ENCODE results near the gene TUBB6. TPM values are rescaled to one million over a fixed set of nuclear protein-coding genes. Genes with fewer than 3 reads are reported as not detected.

The TUBB6 gene
- total RNA-seq, 1 experiment from 2014 or later = 240 TPM

- Mint-ChIP-seq H3K4me3 (no peak overlapping the region), H3K27ac (no peak overlapping the region), H3K9me3 (no peaks in the 10 kb centered on the region), H3K27me3 (ENCODE audit: low read depth) (no peaks in the 10 kb centered on the region), H3K36me3 (peaks cover 71% of the 10 kb centered on the region), H3K4me1 (peaks cover 15% of the 10 kb centered on the region)
- no peak for TF ChIP-seq ZSCAN18 (CRISPR knock-in tag; IDR thresholded peaks at IDR 0.05)
- no peak for TF ChIP-seq NR1H2 (CRISPR knock-in tag; IDR thresholded peaks at IDR 0.05)
- TF ChIP-seq ATF1 (CRISPR knock-in tag; IDR thresholded peaks at IDR 0.05) = no peak
- TF ChIP-seq ZNF671 (CRISPR knock-in tag; IDR thresholded peaks at IDR 0.05) = no peak
- no peak for TF ChIP-seq ATF2 (CRISPR knock-in tag; IDR thresholded peaks at IDR 0.05; ENCODE audit: borderline replicate concordance, low read depth)
- TF ChIP-seq ZNF121 (CRISPR knock-in tag; IDR thresholded peaks at IDR 0.05) = no peak
- no peak for TF ChIP-seq RELA (CRISPR knock-in tag; IDR thresholded peaks at IDR 0.05; ENCODE audit: borderline replicate concordance)
- no peak for TF ChIP-seq SMAD3 (CRISPR knock-in tag; IDR thresholded peaks at IDR 0.05; ENCODE audit: borderline replicate concordance)
- TF ChIP-seq ZNF416 (CRISPR knock-in tag; IDR thresholded peaks at IDR 0.05) = no peak
- TF ChIP-seq ZNF532 (CRISPR knock-in tag; IDR thresholded peaks at IDR 0.05; ENCODE audit: borderline replicate concordance) = no peak
- TF ChIP-seq ZBTB43 (CRISPR knock-in tag; IDR thresholded peaks at IDR 0.05) = no peak
- no peak for TF ChIP-seq CBFB (CRISPR knock-in tag; IDR thresholded peaks at IDR 0.05; ENCODE audit: low read depth)
- no peak for TF ChIP-seq OVOL2 (CRISPR knock-in tag; IDR thresholded peaks at IDR 0.05; ENCODE audit: borderline replicate concordance)
- TF ChIP-seq ELF4 (CRISPR knock-in tag; IDR thresholded peaks at IDR 0.05; ENCODE audit: low read depth) = no peak
- TF ChIP-seq ZNF281 (CRISPR knock-in tag; IDR thresholded peaks at IDR 0.05) = no peak
- no peak for TF ChIP-seq FOXP4 (CRISPR knock-in tag; IDR thresholded peaks at IDR 0.05)
- TF ChIP-seq GRHL2 (CRISPR knock-in tag; IDR thresholded peaks at IDR 0.05; ENCODE audit: insufficient replicate concordance, severe bottlenecking) = no peak
- TF ChIP-seq NFYB (CRISPR knock-in tag; conservative IDR thresholded peaks at IDR 0.05; ENCODE audit: low read depth) = no peak
- DNase-seq (ENCODE audit: low spot score) (no peak), ATAC-seq (no peak)
- POLR2A ChIA-PET = no interaction called here
- CTCF ChIA-PET = interaction anchor here (1.8 to 2.5 kb wide), 3 partner anchors 10 to 54 kb away, joined by 4 to 10 read pairs (median 7); no protein-coding TSS in a partner anchor
Observed at GRCh38 chr18:12324991-12325725, 17.1 kb downstream of the TUBB6 start.

All from WTC11 (cell line).